GM19468 (cell line): Measurements from ENCODE around the gene ARHGAP6.
"Not testable (repeated sequence)": the region's sequence is repeated elsewhere in the genome, so short reads cannot be mapped to it uniquely, and the experiment has no call there.

Source experiments
- ATAC-seq: cut with Tn5 transposase; IDR thresholded peaks from one replicate; pipeline ENCODE4 v1.9.1; 2021; ENCODE audit warnings: mild to moderate bottlenecking, moderate library complexity, moderate number of reproducible peaks; ENCODE audit not compliant: unreplicated experiment; ENCODE audit errors: extremely low read depth

The ARHGAP6 gene

DNA sequence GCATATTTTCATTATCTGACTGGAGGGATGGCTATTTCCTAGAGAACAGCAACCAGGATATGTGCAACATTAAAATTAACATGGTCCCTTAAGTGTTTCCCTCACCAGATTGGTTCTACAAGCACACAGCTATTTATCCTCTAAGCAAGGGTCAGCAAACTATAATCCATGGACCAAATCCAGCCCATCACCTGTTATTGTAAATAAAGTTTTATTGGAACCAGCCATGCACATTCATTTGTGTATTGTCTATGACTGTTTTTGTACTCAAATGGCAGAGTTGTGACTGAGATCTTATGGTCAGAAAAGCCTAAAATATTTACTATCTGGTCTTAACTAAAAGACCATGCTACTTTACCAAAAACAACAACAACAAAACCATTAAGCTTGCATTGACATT is 294.6 kb downstream of the ARHGAP6 start:
- ATAC-seq = no peak

DNA sequence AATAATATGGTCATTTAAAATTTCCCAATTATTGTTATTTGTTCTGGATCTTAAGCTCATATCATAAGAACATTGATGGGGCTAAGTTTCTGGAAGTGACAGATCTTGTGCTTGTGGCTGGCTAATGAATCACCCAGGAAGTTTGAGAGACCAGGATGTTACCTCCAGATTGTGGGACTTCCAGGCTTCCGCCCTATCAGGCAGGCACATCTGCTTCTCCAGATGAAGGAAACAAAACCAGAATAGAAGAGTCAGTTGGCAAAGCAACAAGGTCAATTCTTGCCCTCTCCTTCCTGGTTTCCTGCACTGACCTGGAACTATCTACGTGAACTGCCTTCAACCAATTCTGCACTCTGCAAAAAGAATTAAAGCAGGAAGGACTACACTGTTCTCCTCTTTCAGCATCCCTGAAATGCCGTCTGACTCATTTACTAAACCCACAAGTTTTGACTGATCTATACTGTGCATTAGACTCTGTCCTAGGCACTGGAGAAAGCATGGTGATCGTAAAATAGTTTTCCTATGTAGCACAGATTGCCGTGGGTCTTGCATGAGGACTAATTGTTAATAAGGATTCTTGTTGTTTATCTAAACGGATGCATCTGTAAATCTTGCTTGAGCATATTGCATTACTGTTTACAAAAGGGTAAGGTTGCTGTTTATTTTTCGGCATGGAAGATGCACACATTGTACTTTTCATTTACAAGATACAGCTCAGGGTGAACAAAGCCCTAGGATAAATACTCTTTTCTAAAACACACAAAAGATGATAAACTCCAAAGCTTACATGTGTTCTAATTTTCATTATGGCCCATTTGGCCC is 297.9 kb downstream of the ARHGAP6 start:
- no peak for ATAC-seq

DNA sequence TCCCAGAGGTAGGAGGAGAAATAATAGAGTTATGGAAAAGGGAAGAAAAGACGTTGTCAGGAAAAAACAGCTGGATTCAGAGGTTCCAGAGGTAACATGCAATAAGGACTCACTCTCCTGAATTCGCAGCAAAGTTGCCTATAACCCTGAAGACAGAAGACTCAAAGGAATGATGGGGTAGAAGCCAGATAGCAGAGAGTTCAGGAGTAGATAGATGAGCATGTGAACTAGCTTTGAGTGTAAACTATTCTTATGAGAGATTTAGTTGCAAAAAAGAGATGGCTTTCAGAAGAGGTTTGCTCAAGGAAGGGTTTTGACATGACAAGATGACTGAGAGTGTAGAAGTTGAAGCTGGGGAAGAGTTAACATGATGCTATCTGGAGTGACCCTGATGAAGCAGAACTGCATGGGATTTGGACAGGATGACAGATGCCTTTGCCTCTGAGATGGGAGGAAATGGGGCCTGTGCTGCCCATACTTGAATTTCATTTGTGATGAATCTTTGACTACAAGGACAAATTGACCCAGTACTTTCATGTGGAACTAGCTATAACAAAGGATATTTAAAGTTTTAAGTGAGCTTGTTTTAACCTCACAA is 298.6 kb downstream of the ARHGAP6 start:
- no peak for ATAC-seq

DNA sequence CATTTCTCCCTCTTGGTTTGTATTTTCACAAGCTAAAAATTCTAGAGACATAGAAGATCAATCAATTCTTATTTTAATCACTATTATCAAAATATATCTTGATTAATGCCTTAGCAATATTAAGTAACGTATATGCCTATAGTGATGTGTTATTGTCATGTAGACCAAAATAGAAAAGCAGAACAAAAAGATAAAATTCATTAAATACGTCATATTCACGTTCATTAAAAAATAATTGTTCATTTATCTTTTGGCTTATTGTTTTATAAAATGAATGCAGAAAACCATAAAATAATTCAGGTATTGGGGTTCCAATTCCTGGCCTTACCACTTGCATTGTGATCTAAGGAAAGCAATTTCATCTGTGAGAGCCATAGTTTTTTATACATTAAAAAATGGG is 300.3 kb downstream of the ARHGAP6 start:
- no peak for ATAC-seq

DNA sequence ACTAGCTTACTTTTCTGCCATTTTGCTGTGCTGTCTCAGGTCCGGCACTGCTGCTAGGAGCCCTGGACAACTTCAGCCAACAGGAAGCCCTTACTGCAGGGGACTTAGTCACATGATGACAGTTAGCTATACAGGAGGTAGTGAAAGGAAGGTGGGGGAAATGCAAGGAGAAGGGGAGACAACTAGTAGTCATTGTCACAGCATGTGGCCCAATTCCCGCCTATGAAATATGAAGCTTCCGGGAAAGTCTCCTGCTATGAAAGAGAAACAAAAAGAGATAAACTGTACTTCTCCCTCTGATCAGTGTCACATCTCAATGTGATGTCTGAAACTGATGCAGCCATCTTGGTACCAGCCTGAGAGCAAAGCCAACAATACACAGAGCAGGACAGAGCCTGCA is 300.9 kb downstream of the ARHGAP6 start:
- ATAC-seq = no peak

DNA sequence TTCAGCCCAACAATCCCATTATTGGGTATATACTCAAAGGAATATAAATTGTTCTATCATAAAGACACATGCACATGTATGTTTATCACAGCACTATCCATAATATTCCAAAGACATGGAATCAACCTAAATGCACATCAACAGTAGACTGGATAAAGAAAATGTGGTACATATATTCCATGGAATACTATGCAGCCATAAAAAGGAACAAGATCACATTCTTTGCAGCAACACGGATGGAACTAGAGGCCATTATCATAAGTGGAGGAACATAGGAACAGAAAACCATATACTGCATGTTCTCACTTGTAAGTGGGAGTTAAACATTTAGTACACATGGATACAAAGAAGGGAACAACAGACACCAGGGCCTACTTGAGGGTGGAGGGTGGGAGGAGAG is 301.9 kb downstream of the ARHGAP6 start:
- not testable (repeated sequence) for ATAC-seq

DNA sequence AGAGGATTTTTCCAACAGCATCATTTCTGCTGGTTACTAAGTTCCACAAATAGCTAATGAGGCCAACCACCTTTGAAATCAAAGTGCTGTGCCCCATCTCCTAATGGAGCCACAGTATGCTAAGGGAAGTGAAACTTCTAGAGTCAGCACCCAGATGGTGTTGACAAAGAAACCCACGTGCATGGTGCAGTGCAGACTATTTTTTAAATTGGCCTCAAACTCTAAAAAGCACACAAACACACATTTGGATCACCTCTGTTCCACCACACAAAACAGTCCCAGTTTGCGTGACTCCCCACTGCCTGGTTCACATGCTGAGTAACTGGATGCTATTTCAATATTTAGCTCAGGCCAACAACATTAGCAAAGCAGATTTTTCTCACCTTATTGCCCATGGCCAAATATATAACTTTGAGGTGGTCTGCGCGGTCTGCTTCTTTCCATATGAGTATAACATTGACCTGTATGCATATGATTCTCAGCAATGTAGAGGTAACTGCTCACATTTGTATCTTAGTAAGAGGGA is 302.6 kb downstream of the ARHGAP6 start:
- ATAC-seq = peak; percentile 95

DNA sequence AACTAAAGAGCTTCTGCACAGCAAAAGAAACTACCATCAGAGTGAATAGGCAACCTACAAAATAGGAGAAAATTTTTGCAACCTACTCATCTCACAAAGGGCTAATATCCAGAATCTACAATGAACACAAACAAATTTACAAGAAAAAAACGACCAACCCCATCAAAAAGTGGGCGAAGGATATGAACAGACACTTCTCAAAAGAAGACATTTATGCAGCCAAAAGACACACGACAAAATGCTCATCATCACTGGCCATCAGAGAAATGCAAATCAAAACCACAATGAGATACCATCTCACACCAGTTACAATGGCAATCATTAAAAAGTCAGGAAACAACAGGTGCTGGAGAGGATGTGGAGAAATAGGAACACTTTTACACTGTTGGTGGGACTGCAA is 304.1 kb downstream of the ARHGAP6 start:
- not testable (repeated sequence) for ATAC-seq

DNA sequence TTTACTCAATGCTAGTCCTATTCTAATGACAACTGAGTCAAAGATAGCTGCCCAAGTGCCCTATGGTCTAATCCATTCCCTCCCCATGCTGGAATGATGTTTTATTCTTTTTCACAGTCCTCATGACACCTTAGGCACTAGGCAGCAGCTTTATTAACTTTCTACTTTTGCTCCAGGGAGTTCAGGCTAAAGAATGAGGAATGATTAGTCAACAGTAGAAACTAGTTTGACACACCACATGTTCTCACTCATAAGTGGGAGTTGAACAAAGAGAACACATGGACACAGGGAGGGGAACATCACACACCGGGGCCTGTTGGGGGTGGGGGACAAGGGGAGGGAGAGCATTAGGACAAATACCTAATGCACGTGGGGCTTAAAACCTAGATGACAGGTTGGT is 309.8 kb downstream of the ARHGAP6 start:
- ATAC-seq = not testable (repeated sequence)

DNA sequence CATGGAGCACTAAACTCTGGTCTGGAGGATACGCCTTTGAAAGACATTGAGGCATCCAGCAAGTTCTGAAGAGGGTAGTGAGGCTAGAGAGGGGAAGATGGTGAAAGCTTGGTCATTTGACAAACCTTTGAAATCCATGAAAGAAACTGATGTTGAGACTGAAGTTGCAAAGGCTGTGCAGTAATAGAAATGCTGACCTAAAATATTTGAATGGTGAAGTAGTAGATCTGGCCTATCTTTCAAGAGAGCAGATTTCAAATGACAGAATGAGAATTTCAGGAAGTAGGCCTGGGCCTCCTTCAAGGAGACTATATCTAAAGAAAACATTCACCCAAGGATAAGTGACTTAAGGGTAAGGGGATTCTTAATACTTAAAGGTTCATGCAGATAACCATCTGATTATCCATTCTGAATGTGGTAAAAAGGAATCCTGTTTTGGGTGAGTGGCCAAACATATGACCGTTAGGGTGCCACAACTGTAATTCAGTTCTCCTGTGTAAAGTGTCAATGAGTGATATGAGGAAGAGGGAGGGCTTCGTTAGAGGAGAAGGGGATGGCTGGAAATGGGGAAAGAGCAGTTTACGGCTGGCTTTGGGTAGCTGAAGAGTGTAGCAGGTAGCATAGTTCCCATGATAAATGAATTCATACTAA is 310.3 kb downstream of the ARHGAP6 start:
- no peak for ATAC-seq

DNA sequence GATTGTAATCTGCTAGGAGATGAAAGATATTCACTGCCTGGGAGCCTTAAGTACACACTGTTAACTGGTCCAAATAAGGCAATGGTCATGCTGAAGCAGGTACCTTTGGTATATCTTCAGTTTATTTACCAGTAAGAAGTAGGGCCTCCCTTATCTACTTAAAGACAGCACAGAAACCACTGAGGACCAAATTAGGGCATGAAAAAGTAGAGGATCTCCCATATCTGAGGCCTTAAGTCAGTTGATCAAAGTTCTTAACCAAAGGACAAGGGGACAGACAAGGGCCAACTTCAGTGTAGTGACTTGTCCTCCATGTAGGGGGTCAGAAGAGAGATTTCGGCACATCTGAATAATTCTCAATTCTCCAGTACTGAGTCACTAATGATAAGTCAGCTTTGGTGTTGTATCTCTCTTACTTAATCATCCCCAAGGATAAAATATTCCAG is 313.4 kb downstream of the ARHGAP6 start:
- ATAC-seq = no peak

DNA sequence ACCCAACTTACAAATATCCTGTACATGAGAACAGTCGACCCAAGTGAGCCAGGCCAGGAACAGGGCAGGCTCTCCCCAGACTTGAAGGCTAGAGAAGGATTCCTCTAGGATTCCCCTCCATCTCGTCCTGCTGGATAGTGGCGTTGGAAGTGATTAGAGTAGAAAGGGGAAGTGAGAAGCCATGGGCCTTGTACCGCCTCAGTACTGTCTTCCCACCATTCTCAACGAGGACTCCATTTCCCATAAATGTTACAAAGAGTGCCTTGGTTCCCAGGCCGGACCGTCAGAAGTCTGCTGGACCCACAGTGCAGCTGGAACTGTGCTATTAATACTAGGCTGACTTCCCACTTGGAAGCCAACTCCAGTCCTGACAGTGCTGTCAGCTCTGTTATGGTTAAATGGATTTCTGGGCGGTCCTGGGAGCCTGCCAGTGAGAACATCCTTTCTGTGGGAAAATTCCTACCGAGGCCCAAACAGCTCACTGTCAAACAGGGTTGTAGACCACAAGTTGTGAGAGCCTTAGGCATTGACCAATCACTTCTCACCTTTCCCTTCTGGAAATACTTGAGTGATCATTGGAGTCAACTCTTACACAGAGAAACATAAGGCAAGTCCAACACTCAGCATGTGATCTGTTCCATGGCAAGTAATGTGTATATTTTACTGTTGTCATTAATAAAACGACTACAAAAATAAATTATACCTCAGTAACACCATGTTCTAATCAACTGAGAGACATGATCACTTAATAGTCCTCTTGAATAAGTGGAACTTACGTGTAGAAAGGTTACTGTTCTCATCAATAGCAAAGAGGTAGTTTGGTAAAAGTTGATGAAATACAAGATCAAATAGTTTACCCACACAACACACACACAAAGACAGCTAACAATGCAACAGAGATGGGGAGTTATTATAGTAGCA is 314.1 kb downstream of the ARHGAP6 start:
- no peak for ATAC-seq

DNA sequence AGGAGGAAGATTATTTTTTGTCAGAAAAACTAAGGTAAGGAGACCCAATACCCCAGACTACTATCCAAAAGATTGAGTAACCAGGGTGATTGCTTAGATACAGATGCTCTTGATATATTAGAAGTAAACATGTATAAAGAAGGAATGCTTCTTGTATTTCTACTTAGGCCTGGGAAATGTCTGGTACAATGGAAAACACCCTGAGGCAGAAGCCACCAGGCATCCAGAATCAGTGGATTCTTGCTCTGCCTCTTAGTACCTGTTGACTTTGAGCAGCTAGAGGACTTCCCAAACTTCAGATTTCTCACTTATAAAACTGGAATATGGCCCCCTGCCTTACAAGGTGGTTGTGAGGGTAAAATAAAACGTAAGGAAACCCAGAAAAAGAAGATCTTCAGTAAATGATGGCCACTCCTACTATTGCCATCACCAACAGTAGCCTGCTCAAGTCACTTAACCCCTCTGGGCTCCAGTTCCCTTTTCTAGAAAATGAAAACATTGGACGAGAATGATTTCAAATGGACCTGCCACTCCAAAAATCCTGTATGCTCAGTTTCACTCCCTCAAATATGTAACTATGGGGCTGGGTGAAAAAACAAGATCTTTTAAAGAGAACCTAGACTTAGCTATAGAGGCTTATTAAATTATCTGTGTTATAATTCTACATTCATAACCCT is 315.9 kb downstream of the ARHGAP6 start:
- ATAC-seq = no peak

DNA sequence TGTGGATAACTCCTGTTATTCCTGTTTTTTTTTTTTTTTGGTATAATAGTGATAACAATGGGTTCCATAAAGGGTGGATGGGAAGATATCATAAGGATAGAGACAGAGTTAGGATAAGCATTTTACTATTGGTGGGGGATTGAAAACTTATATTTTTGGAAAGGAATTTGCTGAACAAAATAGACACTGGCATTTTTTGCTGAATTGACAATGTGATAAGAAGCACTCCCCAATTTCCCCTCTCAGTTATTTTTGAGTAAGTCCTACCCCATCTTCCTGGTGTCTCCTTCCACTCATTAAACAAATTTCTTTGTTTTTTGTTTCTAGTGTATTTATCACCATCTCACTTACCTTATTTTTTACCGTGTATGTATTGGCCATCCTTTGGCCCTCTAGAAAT is 316.7 kb downstream of the ARHGAP6 start:
- ATAC-seq = no peak

DNA sequence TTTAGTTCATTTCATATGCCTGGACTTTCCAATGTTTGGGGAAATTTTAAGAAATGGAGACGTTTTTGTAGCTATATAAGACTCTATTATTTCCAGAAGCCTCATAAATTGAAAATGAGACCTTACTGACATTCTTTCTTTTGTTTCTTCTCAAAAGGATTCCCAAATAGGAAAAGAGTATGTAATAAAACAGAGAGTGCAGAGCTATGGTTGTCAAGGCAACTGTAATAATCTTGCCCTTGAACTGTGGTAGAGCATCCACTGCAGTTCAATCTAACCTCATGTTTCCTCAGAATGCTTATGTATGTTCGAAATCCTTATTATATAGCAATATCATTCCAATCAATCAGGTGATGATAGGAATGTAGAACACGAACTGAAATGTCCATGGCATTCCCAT is 318.4 kb downstream of the ARHGAP6 start:
- ATAC-seq = no peak

DNA sequence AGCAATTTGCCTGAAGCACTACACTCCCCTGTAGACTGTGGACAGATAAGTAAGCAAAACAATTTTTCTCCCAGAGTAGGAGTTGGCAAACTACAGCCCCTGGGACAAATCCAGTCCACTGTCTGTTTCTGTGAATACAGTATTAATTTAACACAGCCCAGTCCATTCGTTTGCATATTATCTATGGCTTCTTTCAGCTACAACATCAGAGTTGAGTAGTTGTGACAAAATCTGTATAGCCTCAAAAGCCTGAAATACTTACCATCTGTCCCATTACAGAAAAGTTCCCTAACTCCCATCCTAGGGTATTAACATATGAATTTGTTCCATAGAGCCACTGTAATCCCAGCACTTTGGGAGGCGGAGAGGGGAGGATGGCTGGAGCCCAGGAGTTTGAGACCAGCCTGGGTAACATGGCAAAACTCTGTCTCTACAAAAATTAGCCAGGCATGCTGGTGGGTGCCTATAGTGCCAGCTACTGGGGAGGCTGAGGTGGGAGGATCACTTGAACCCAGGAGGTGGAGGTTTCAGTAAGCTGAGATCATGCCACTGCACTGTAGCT is 319.5 kb downstream of the ARHGAP6 start:
- no peak for ATAC-seq

DNA sequence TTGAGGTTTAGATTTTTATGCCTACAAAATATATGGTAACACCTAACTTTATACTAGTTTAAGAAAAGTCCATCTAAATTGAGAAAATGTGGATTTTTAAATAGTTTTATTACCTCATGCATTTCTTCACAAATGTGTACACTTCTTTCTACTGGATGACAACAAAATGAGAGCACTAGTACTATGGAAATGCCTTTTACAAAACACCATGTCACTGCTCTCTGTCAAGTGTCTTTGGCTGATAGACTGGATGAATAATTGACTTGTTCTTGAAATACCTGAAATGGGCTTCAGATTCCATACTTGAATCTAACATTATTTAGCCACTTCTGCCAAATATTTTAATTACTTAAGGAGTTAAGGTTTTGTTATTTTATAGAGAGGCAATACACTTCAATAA is 323.0 kb downstream of the ARHGAP6 start:
- ATAC-seq = no peak

DNA sequence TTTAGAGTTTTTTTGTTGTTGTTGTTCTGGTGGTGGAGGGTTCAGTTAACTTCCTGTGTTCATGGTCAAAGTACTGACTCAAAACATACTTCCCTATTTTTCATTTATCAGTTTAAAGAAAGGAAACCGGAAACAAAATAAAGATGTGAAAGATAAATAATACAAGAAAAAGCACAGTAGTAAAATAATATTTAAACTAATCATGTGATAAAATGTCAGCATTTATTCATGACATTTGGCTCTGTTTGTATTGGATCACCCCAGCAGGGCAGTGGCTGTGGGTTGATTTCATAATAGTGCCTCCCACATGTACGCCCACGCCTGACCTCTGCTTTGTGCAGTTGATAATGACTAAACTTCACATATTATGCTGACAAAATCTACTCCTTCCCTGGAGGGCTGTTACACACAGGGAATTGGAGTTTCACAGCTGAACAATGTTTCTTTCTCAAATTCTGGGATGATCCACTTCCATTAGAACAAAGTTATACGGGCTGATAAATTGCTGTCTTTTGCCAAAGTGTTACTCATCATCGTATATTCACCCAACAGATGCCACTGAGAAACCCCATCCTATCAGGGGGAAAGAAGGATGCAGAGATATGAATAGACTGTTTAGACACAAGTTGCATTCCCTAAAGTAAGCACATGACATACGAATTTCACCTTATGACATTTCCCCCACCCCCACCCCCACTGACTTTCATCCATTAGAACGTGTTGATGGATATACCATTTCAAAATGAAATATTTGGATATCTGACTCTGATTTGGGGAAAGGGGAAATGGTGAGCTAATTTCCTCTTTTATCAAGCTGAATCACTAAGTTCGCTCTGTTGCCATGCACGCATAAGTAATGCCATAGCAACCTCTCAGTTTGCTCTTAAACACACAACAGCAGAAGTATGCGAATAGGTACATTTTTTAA is 324.2 kb downstream of the ARHGAP6 start:
- ATAC-seq = peak; percentile 70
